Mononuclear cell (primary cell): ENCODE results near the gene DOCK3. TPM values are rescaled to one million over a fixed set of nuclear protein-coding genes. Genes with fewer than 3 reads are reported as not detected.
"Not testable (repeated sequence)": the region's sequence is repeated elsewhere in the genome, so short reads cannot be mapped to it uniquely, and the experiment has no call there.

Source experiments
- H3K27me3 ChIP-seq: 2 replicates; pipeline ENCODE4 v1.6.0; 2011; ENCODE audit warnings: low read length, control low read depth; ENCODE audit not compliant: insufficient read depth
- H3K4me1 ChIP-seq: 2 replicates; pipeline ENCODE4 v1.5.1; 2011; ENCODE audit warnings: mild to moderate bottlenecking, low read length, control low read depth; ENCODE audit not compliant: insufficient read depth
- H3K4me3 ChIP-seq: 2 replicates; pipeline ENCODE4 v1.5.1; 2011; ENCODE audit warnings: mild to moderate bottlenecking, low read length, moderate library complexity
- H3K9me3 ChIP-seq: 2 replicates; pipeline ENCODE4 v1.5.1; 2011; ENCODE audit warnings: low read depth, mild to moderate bottlenecking, control low read depth, low read length
- total RNA-seq: library from RNA; depleted of rRNA; stranded (reverse); fragments of >200 nt; gene quantifications from one replicate; pipeline ENCODE4 v1.2.3, GENCODE V29; 2012

The DOCK3 gene
- total RNA-seq, 1 donor, result 1.0 TPM

- Histone ChIP-seq H3K4me1 (peaks cover 20% of the 10 kb centered on the region), H3K4me3 (no peak overlapping the region), H3K9me3 (no peaks in the 10 kb centered on the region)
Measured at GRCh38 chr3:50658416-50658815, 16.3 kb upstream of the DOCK3 start.

GRCh38 chr3:50658831-50659230, 15.9 kb upstream of the DOCK3 start:
- no peaks in the 10 kb centered on the region for H3K27me3 ChIP-seq
- H3K4me3 ChIP-seq, result no peak overlapping the region
- peaks cover 20% of the 10 kb centered on the region for H3K4me1 ChIP-seq
- no peaks in the 10 kb centered on the region for H3K9me3 ChIP-seq

More at GRCh38 chr3:50658416-50658815, 16.3 kb upstream of the DOCK3 start:
- no peaks in the 10 kb centered on the region for H3K27me3 ChIP-seq

GRCh38 chr3:50660386-50660785, 14.3 kb upstream of the DOCK3 start:
- Histone ChIP-seq H3K4me1 (peaks cover 24% of the 10 kb centered on the region), H3K27me3 (no peaks in the 10 kb centered on the region), H3K4me3 (no peak overlapping the region), H3K9me3 (no peaks in the 10 kb centered on the region)

- Histone ChIP-seq H3K9me3 (no peaks in the 10 kb centered on the region), H3K4me3 (no peak overlapping the region), H3K27me3 (no peaks in the 10 kb centered on the region), H3K4me1 (peaks cover 26% of the 10 kb centered on the region)
Measured at GRCh38 chr3:50661321-50661837, 13.3 kb upstream of the DOCK3 start.

- no peaks in the 10 kb centered on the region for H3K27me3 ChIP-seq
- peaks cover 26% of the 10 kb centered on the region for H3K4me1 ChIP-seq
- H3K9me3 ChIP-seq, result no peaks in the 10 kb centered on the region
- no peak overlapping the region for H3K4me3 ChIP-seq
Measured at GRCh38 chr3:50662408-50662807, 12.3 kb upstream of the DOCK3 start.

GRCh38 chr3:50665081-50665840, 9.5 kb upstream of the DOCK3 start:
- Histone ChIP-seq H3K4me1 (peaks cover 26% of the 10 kb centered on the region), H3K27me3 (no peaks in the 10 kb centered on the region), H3K9me3 (no peaks in the 10 kb centered on the region), H3K4me3 (no peak overlapping the region)

- H3K9me3 ChIP-seq, H3K4me3 ChIP-seq, H3K27me3 ChIP-seq: not testable (repeated sequence)
- H3K4me1 ChIP-seq, result peaks cover 26% of the 10 kb centered on the region
Measured at GRCh38 chr3:50665841-50666115, 8.9 kb upstream of the DOCK3 start.

- no peaks in the 10 kb centered on the region for H3K9me3 ChIP-seq
- H3K4me3 ChIP-seq, result no peak overlapping the region
- no peaks in the 10 kb centered on the region for H3K27me3 ChIP-seq
- H3K4me1 ChIP-seq, result peaks cover 26% of the 10 kb centered on the region
Measured at GRCh38 chr3:50666837-50667236, 7.9 kb upstream of the DOCK3 start.

- Histone ChIP-seq H3K9me3 (no peaks in the 10 kb centered on the region), H3K4me1 (peaks cover 11% of the 10 kb centered on the region), H3K4me3 (no peak overlapping the region), H3K27me3 (peaks cover 35% of the 10 kb centered on the region)
Measured at GRCh38 chr3:50671331-50671730, 3.4 kb upstream of the DOCK3 start.

GRCh38 chr3:50672656-50673055, 2.1 kb upstream of the DOCK3 start:
- Histone ChIP-seq H3K27me3 (peaks cover 47% of the 10 kb centered on the region), H3K4me3 (no peak overlapping the region), H3K9me3 (no peaks in the 10 kb centered on the region), H3K4me1 (peaks cover 11% of the 10 kb centered on the region)

GRCh38 chr3:50673931-50674330, 796 bp upstream of the DOCK3 start:
- H3K4me3 ChIP-seq, result no peak overlapping the region
- H3K9me3 ChIP-seq, result no peaks in the 10 kb centered on the region
- peaks cover 11% of the 10 kb centered on the region for H3K4me1 ChIP-seq
- peaks cover 57% of the 10 kb centered on the region for H3K27me3 ChIP-seq

- Histone ChIP-seq H3K27me3 (peaks cover 67% of the 10 kb centered on the region), H3K9me3 (no peaks in the 10 kb centered on the region), H3K4me3 (peak overlapping the region; percentile 16), H3K4me1 (peaks cover 11% of the 10 kb centered on the region)
Measured at GRCh38 chr3:50675179-50676030, 678 bp downstream of the DOCK3 start.

GRCh38 chr3:50676031-50676705, 1.4 kb downstream of the DOCK3 start:
- Histone ChIP-seq H3K9me3 (no peaks in the 10 kb centered on the region), H3K4me3 (no peak overlapping the region), H3K27me3 (peaks cover 74% of the 10 kb centered on the region), H3K4me1 (peaks cover 11% of the 10 kb centered on the region)

GRCh38 chr3:50687127-50687751, 12.5 kb downstream of the DOCK3 start:
- H3K4me1 ChIP-seq, result no peaks in the 10 kb centered on the region
- no peaks in the 10 kb centered on the region for H3K9me3 ChIP-seq
- no peak overlapping the region for H3K4me3 ChIP-seq
- H3K27me3 ChIP-seq, result peaks cover 7% of the 10 kb centered on the region

GRCh38 chr3:50687916-50688315, 13.2 kb downstream of the DOCK3 start:
- no peaks in the 10 kb centered on the region for H3K9me3 ChIP-seq
- no peak overlapping the region for H3K4me3 ChIP-seq
- H3K27me3 ChIP-seq, result peaks cover 7% of the 10 kb centered on the region
- no peaks in the 10 kb centered on the region for H3K4me1 ChIP-seq
